ENCODE results near the gene SLC4A1AP. TPM values are rescaled to one million over a fixed set of nuclear protein-coding genes. Genes with fewer than 3 reads are reported as not detected.

The SLC4A1AP gene
- total and polyA plus RNA-seq, 8 donors, result 5.1 to 12.6 (median 8.2) TPM

- no peak overlapping the region for H3K4me3 ChIP-seq
- WGBS, 2 donors, result 66 to 70% methylated on average over 4 of the region's 4 CpGs
- H3K27ac ChIP-seq, result no peak overlapping the region
- H3K4me1 ChIP-seq, result peaks cover 0 to 13% (median 6%) of the 10 kb centered on the region in 3 donors
- DNase-seq, result no peak
- H3K9me3 ChIP-seq, result no peaks in the 10 kb centered on the region
- no peaks in the 10 kb centered on the region for H3K27me3 ChIP-seq
- FAIRE-seq, result no peak
- no peak for ATAC-seq
- H3K36me3 ChIP-seq, result peaks cover 3 to 35% (median 6%) of the 10 kb centered on the region in 3 donors
- intact Hi-C loops (cut with DNase I), result no loop called here
- no peak for TF ChIP-seq CTCF (IDR thresholded peaks at IDR 0.05)
These were observed 12.6 kb upstream of the SLC4A1AP start for GRCh38 chr2:27651056-27651455.

- ATAC-seq, result no peak
- no peak for FAIRE-seq
- Histone ChIP-seq H3K27me3 (no peaks in the 10 kb centered on the region), H3K36me3 (peaks cover 3 to 44% (median 12%) of the 10 kb centered on the region in 3 donors), H3K4me1 (peaks cover 0 to 13% (median 6%) of the 10 kb centered on the region in 3 donors), H3K4me3 (no peak overlapping the region), H3K9me3 (no peaks in the 10 kb centered on the region), H3K27ac (peak overlapping the region in 1 of 4 donors; percentile 5)
- no peak for DNase-seq
- no peak for TF ChIP-seq CTCF (IDR thresholded peaks at IDR 0.05)
- intact Hi-C loops (cut with DNase I), result no loop called here
These were observed 11.3 kb upstream of the SLC4A1AP start for GRCh38 chr2:27652341-27652740.

- DNase-seq, result no peak
- WGBS, 2 donors, result 72 to 89% methylated on average over 1 of the region's 1 CpG
- TF ChIP-seq CTCF (IDR thresholded peaks at IDR 0.05), result no peak
- intact Hi-C loops (cut with DNase I), result no loop called here
- Histone ChIP-seq H3K36me3 (peaks cover 3 to 42% (median 12%) of the 10 kb centered on the region in 3 donors), H3K27me3 (no peaks in the 10 kb centered on the region), H3K9me3 (no peaks in the 10 kb centered on the region), H3K4me1 (peaks cover 0 to 13% (median 6%) of the 10 kb centered on the region in 3 donors), H3K27ac (peak overlapping the region in 1 of 4 donors; percentile 5), H3K4me3 (no peak overlapping the region)
- no peak for FAIRE-seq
- peak in 1 of 4 donors; percentile 36 for ATAC-seq
These were observed 10.9 kb upstream of the SLC4A1AP start for GRCh38 chr2:27652790-27653189.

- ATAC-seq, result no peak
- H3K36me3 ChIP-seq, result peaks cover 3 to 37% (median 12%) of the 10 kb centered on the region in 3 donors
- peaks cover 0 to 13% (median 6%) of the 10 kb centered on the region in 3 donors for H3K4me1 ChIP-seq
- no peaks in the 10 kb centered on the region for H3K27me3 ChIP-seq
- intact Hi-C loops (cut with DNase I), result no loop called here
- no peak overlapping the region for H3K4me3 ChIP-seq
- 96 to 98% methylated on average over 2 of the region's 2 CpGs for WGBS, 2 donors
- H3K9me3 ChIP-seq, result no peaks in the 10 kb centered on the region
- TF ChIP-seq CTCF (IDR thresholded peaks at IDR 0.05), result no peak
- FAIRE-seq, result no peak
- no peak for DNase-seq
- no peak overlapping the region for H3K27ac ChIP-seq
These were observed 10.3 kb upstream of the SLC4A1AP start for GRCh38 chr2:27653397-27653796.

- intact Hi-C loops (cut with DNase I), result no loop called here
- no peak overlapping the region for H3K27ac ChIP-seq
- no peak for DNase-seq
- ATAC-seq, result no peak
- 48 to 66% methylated on average over 7 of the region's 7 CpGs for WGBS, 2 donors
- H3K9me3 ChIP-seq, result no peaks in the 10 kb centered on the region
- H3K4me1 ChIP-seq, result peaks cover 0 to 20% (median 11%) of the 10 kb centered on the region in 3 donors
- H3K4me3 ChIP-seq, result no peak overlapping the region
- H3K27me3 ChIP-seq, result no peaks in the 10 kb centered on the region
- peaks cover 3 to 52% (median 14%) of the 10 kb centered on the region in 3 donors for H3K36me3 ChIP-seq
- no peak for FAIRE-seq
- TF ChIP-seq CTCF (IDR thresholded peaks at IDR 0.05), result no peak
These were observed 8.3 kb upstream of the SLC4A1AP start for GRCh38 chr2:27655155-27655951.
